H1 (cell line): ENCODE data around the gene ASTL. TPM values are rescaled to one million over a fixed set of nuclear protein-coding genes. Genes with fewer than 3 reads are reported as not detected.

Experiments used
- CTCF ChIA-PET: fragments of 300-600 bp; sonication (Branson Sonifier 250); formaldehyde crosslinking; loops from one replicate; lab custom pipeline; 2021; ENCODE audit not compliant: partially characterized antibody; lab: Charles Lee
- POLR2A ChIA-PET: fragments of 300-600 bp; sonication (Branson Sonifier 250); formaldehyde crosslinking; loops from one replicate; lab custom pipeline; 2021; ENCODE audit warnings: inconsistent platforms; ENCODE audit not compliant: partially characterized antibody; lab: Charles Lee
- DNase-seq, 2 experiments: peaks; one replicate each; pipeline versions ENCODE4 v3.0.0 to v3.0.0-alpha.2; 2010 to 2022; ENCODE audit warnings: low spot score in 2 of 2, low read depth in 1 of 2, mixed read lengths in 1 of 2
- FAIRE-seq: peaks from 2 replicates; lab custom pipeline; 2011; peaks lifted over from hg19 to GRCh38; lab: Jason Lieb, UNC
- H2AFZ ChIP-seq: 2 replicates; pipeline ENCODE4 v1.8.1; 2012; ENCODE audit warnings: low read length, inconsistent platforms
- H2AK5ac ChIP-seq: 2 replicates; pipeline ENCODE4 v1.6.1; 2013; ENCODE audit warnings: low read depth, low read length
- H2BK120ac ChIP-seq: replicated peaks from 2 replicates; pipeline ENCODE3; 2013; ENCODE audit warnings: low read depth, low read length, inconsistent platforms
- H2BK12ac ChIP-seq: 2 replicates; pipeline ENCODE4 v1.6.1; 2013; ENCODE audit warnings: low read depth, low read length
- H2BK15ac ChIP-seq: 2 replicates; pipeline ENCODE4 v1.6.1; 2013; ENCODE audit warnings: low read length
- H2BK20ac ChIP-seq: 2 replicates; pipeline ENCODE4 v1.6.1; 2013; ENCODE audit warnings: low read length
- H2BK5ac ChIP-seq: 2 replicates; pipeline ENCODE4 v1.6.1; 2013; ENCODE audit warnings: low read depth, low read length
- H3K14ac ChIP-seq: 2 replicates; pipeline ENCODE4 v1.6.1; 2013; ENCODE audit warnings: inconsistent platforms; ENCODE audit not compliant: insufficient read length
- H3K18ac ChIP-seq: 2 replicates; pipeline ENCODE4 v1.6.1; 2013; ENCODE audit warnings: low read length; ENCODE audit errors: extremely low read depth
- H3K23ac ChIP-seq: 2 replicates; pipeline ENCODE4 v1.6.1; 2013; ENCODE audit warnings: inconsistent platforms; ENCODE audit not compliant: insufficient read length
- H3K23me2 ChIP-seq: 2 replicates; pipeline ENCODE4 v1.6.1; 2013; ENCODE audit warnings: low read depth, low read length
- H3K27ac ChIP-seq: 2 replicates; pipeline ENCODE4 v1.6.1; 2011; ENCODE audit warnings: low read depth, low read length, inconsistent platforms
- H3K27me3 ChIP-seq, 4 experiments: replicated peaks in 1 of 4; 1 replicate in 1 of 4; 2 replicates in 3 of 4; pipeline versions ENCODE4 v1.6.1 to v1.8.1; 2011 to 2013; ENCODE audit warnings: low read length in 3 of 4, mild to moderate bottlenecking in 3 of 4, inconsistent platforms in 2 of 4, mixed read lengths in 2 of 4, moderate library complexity in 1 of 4; ENCODE audit not compliant: control insufficient read depth in 3 of 4, insufficient read depth in 3 of 4; ENCODE audit errors: extremely low read depth in 1 of 4
- H3K36me3 ChIP-seq, 4 experiments: 2 replicates each; pipeline versions ENCODE4 v1.6.1 to v1.8.1; 2011 to 2013; ENCODE audit warnings: mild to moderate bottlenecking in 4 of 4, low read length in 3 of 4, moderate library complexity in 2 of 4, control low read depth in 1 of 4, inconsistent platforms in 1 of 4; ENCODE audit not compliant: insufficient read depth in 4 of 4, control insufficient read depth in 2 of 4
- H3K4ac ChIP-seq: replicated peaks from 2 replicates; pipeline ENCODE3; 2013; ENCODE audit warnings: low read length, low read depth, mixed read lengths, inconsistent platforms; ENCODE audit not compliant: insufficient read length
- H3K4me1 ChIP-seq, 4 experiments: replicated peaks in 1 of 4; 1 replicate in 1 of 4; 2 replicates in 3 of 4; pipeline versions ENCODE4 v1.6.1 to v1.8.1; 2011 to 2013; ENCODE audit warnings: low read length in 3 of 4, inconsistent platforms in 2 of 4, mixed read lengths in 1 of 4; ENCODE audit not compliant: insufficient read depth in 4 of 4, control insufficient read depth in 3 of 4
- H3K4me2 ChIP-seq, 2 experiments: 2 replicates each; pipeline versions ENCODE4 v1.6.1 to v1.8.1; 2011 to 2013; ENCODE audit warnings: low read depth in 2 of 2, low read length in 2 of 2, control low read depth in 1 of 2, inconsistent platforms in 1 of 2, mild to moderate bottlenecking in 1 of 2; ENCODE audit not compliant: insufficient read depth in 1 of 2
- H3K4me3 ChIP-seq, 4 experiments: fragments of 200-600, 300-600 bp in 1 of 4; sonication (generic), shearing (Covaris generic), sonication (Bioruptor Twin) in 1 of 4; 2 replicates each; pipeline versions ENCODE4 v1.5.1 to v1.8.1; 2011 to 2016; ENCODE audit warnings: low read length in 4 of 4, low read depth in 3 of 4, control low read depth in 2 of 4, inconsistent platforms in 2 of 4, mild to moderate bottlenecking in 2 of 4, mixed read lengths in 1 of 4, moderate library complexity in 1 of 4; ENCODE audit not compliant: insufficient read depth in 2 of 4; ENCODE audit errors: extremely low read depth in 1 of 4
- H3K56ac ChIP-seq: replicated peaks from 2 replicates; pipeline ENCODE3; 2013; ENCODE audit warnings: low read depth, mild to moderate bottlenecking, mixed read lengths, low read length, inconsistent platforms; ENCODE audit not compliant: insufficient read length
- H3K79me1 ChIP-seq: 2 replicates; pipeline ENCODE4 v1.6.1; 2013; ENCODE audit warnings: low read depth, low read length, control low read depth
- H3K79me2 ChIP-seq, 2 experiments: 2 replicates each; pipeline versions ENCODE4 v1.6.1 to v1.8.1; 2012 to 2013; ENCODE audit warnings: low read length in 2 of 2, mild to moderate bottlenecking in 2 of 2, inconsistent platforms in 1 of 2; ENCODE audit not compliant: insufficient read depth in 2 of 2, control insufficient read depth in 1 of 2
- H3K9ac ChIP-seq, 4 experiments: replicated peaks in 1 of 4; 1 replicate in 1 of 4; 2 replicates in 3 of 4; pipeline versions ENCODE4 v1.6.1 to v1.8.1; 2011 to 2013; ENCODE audit warnings: low read depth in 3 of 4, low read length in 3 of 4, control low read depth in 2 of 4, mild to moderate bottlenecking in 2 of 4, moderate library complexity in 2 of 4, inconsistent platforms in 1 of 4; ENCODE audit errors: extremely low read depth in 1 of 4
- H3K9me3 ChIP-seq, 2 experiments: 2 replicates each; pipeline versions ENCODE4 v1.6.1 to v1.8.1; 2012 to 2013; ENCODE audit warnings: mild to moderate bottlenecking in 2 of 2, moderate library complexity in 2 of 2, control low read depth in 1 of 2, inconsistent platforms in 1 of 2, low read depth in 1 of 2, low read length in 1 of 2, mixed read lengths in 1 of 2; ENCODE audit not compliant: insufficient read depth in 2 of 2
- H4K20me1 ChIP-seq, 2 experiments: replicated peaks in 1 of 2; 2 replicates each; pipeline versions ENCODE3 to v1.8.1; 2011 to 2013; ENCODE audit warnings: inconsistent platforms in 2 of 2, low read length in 2 of 2, mild to moderate bottlenecking in 1 of 2; ENCODE audit not compliant: insufficient read depth in 2 of 2, control insufficient read depth in 1 of 2
- H4K5ac ChIP-seq: 2 replicates; pipeline ENCODE4 v1.6.1; 2013; ENCODE audit warnings: low read length, low read depth, mixed read lengths, inconsistent platforms; ENCODE audit not compliant: insufficient read length
- H4K8ac ChIP-seq: 2 replicates; pipeline ENCODE4 v1.8.0; 2013; ENCODE audit warnings: mild to moderate bottlenecking, moderate library complexity, low read length, inconsistent platforms; ENCODE audit not compliant: insufficient read depth; ENCODE audit errors: extremely low read depth
- H4K91ac ChIP-seq: replicated peaks from 2 replicates; pipeline ENCODE3; 2013; ENCODE audit warnings: low read length, mixed read lengths, inconsistent platforms; ENCODE audit not compliant: insufficient read length
- CBX5 ChIP-seq: fragments of 300-800, 300-1000 bp; sonication (generic); IDR thresholded peaks from 2 replicates; pipeline ENCODE4 v1.7.1; 2016; ENCODE audit warnings: antibody characterized with exemption, low read length, low read depth
- GABPA ChIP-seq: IDR thresholded peaks from 2 replicates; pipeline ENCODE4 v1.6.1; 2011; ENCODE audit warnings: mild to moderate bottlenecking, low read length, moderate library complexity, borderline replicate concordance; ENCODE audit not compliant: insufficient read depth
- KDM4A ChIP-seq: IDR thresholded peaks from one replicate; pipeline ENCODE4 v1.7.1; 2012; ENCODE audit warnings: low read depth, mild to moderate bottlenecking, moderate library complexity, low read length, inconsistent platforms; ENCODE audit not compliant: severe bottlenecking
- RNF2 ChIP-seq: fragments of 200-900, 300-1000 bp; sonication (generic); IDR thresholded peaks from 2 replicates; pipeline ENCODE4 v1.7.1; 2016; ENCODE audit warnings: borderline replicate concordance, low read depth, mild to moderate bottlenecking, antibody characterized with exemption, low read length; ENCODE audit not compliant: poor library complexity, severe bottlenecking; ENCODE audit errors: missing control alignments
- SIN3A ChIP-seq, 2 experiments: IDR thresholded peaks in 1 of 2; conservative IDR thresholded peaks in 1 of 2; 2 replicates each; pipeline ENCODE4 v1.6.1; 2011 to 2012; ENCODE audit warnings: low read length in 2 of 2, improper control_type of control experiment in 1 of 2, low read depth in 1 of 2, mild to moderate bottlenecking in 1 of 2
- TCF12 ChIP-seq: IDR thresholded peaks from 2 replicates; pipeline ENCODE4 v1.6.1; 2011; ENCODE audit warnings: low read depth, mild to moderate bottlenecking, low read length
- WGBS, 2 experiments: shearing (Covaris generic) in 1 of 2; methylation state at CpG; one replicate each; pipeline versions ENCODE4 v1.1.6 to v1.1.7; 2013 to 2015; ENCODE audit warnings: low lambda C conversion rate in 2 of 2, mixed read lengths in 2 of 2, inconsistent platforms in 1 of 2, low coverage in 1 of 2, missing lambda C conversion rate in 1 of 2; ENCODE audit not compliant: insufficient replicate concordance in 2 of 2, insufficient coverage in 1 of 2, insufficient read length in 1 of 2; ENCODE audit errors: extremely low coverage in 1 of 2, missing lambda C conversion rate in 1 of 2; 5-methylcytosine and 5-hydroxymethylcytosine counted together
- polyA plus RNA-seq, 7 experiments: library from polyadenylated mRNA; depleted of rRNA in 3 of 7; stranded (reverse) in 5 of 7; unstranded in 2 of 7; fragments of >200 nt in 5 of 7; fragments of 200-250 nt in 2 of 7; gene quantifications; 1 replicate in 5 of 7; 2 replicates in 1 of 7; 4 replicates in 1 of 7; pipeline versions ENCODE4 v1.2.1 to v1.2.3, GENCODE V29; 2011 to 2013; ENCODE audit warnings: missing spikeins in 2 of 7, mixed read lengths in 2 of 7
- total RNA-seq: library from RNA; stranded (reverse); fragmentation: NEBNext Ultra II Directional; extraction: Animal tissue kit (Norgen Biotek cat#: 25700); gene quantifications from 2 replicates; pipeline ENCODE4 v1.2.1, GENCODE V29; 2021
- TF ChIP-seq, protein P1 (sequence below), 3 experiments: IDR thresholded peaks; 1 replicate in 2 of 3; 2 replicates in 1 of 3; pipeline versions ENCODE4 v1.5.1 to v1.6.1; 2011; ENCODE audit warnings: low read length in 3 of 3, mild to moderate bottlenecking in 3 of 3, inconsistent platforms in 2 of 3, low read depth in 1 of 3, moderate library complexity in 1 of 3; ENCODE audit not compliant: insufficient read depth in 1 of 3; ENCODE audit errors: control extremely low read depth in 1 of 3

ASTL gene
- total and polyA plus RNA-seq, 2 of the 8 experiments (the other 6 are each of a cell fraction or from before 2014, with no cell fraction given) = 0.60 to 1.4 TPM

DNA sequence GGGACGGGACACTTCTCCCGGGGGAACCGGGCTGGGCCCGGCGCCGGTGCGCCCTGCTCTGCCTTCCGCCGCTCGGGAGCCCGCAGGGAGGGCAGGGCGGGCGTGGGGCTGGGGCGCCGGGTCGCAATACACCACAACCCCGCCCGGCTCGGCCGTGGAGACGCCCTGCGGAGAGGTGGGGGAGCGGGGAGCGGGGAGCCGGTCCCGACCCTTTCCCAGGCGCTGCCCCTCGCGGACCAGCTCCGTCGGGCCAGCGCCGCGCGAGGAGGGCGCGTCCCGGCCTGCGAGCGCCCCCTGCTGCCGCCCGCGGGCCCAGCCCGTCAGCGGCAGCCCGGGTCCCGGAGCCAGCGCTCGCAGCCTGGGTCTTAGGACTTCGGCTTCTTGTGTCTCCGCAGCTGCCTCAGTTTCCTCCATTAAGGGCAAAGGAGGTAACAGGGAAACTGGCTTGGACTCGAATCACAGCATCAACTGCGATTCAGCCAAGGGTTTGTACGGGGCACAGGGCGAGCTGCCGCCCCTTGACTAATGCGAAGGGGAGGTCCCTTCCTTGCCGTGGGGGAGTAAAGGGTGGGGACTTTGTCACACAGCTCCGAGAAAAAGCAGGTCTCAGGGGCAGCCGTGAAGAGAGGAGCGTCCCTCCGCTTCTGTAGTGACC, 21.3 kb downstream of the ASTL start:
- Histone ChIP-seq H2BK12ac (no peak overlapping the region), H2BK20ac (no peak overlapping the region), H3K79me2 (no peaks in the 10 kb centered on the region), H3K4me2 (peak overlapping the region; percentile 69 to 74), H4K20me1 (no peaks in the 10 kb centered on the region), H3K23ac (no peak overlapping the region), H3K9me3 (peaks cover 0 to 5% of the 10 kb centered on the region in 2 experiments; a peak in 1 of 4 replicates), H3K9ac (peak overlapping the region in 1 of 4 experiments; percentile 54; a peak in 1 of 7 replicates), H3K23me2 (peaks cover 11% of the 10 kb centered on the region; the same call in 1 of the 2 replicates), H3K79me1 (no peaks in the 10 kb centered on the region), H3K27me3 (peaks cover 0 to 32% (median 25%) of the 10 kb centered on the region in 4 experiments; a peak in 5 of 7 replicates), H2AK5ac (0 out of 2 replicates have a peak overlapping the region, but pooled peaks have one; percentile 70), H3K18ac (no peak overlapping the region; the same call in 1 of the 2 replicates), H3K56ac (no peak overlapping the region), H3K27ac (no peak overlapping the region; the same call in 1 of the 2 replicates), H4K5ac (no peak overlapping the region), H3K14ac (no peak overlapping the region), H3K4me1 (peaks cover 0 to 20% (median 12%) of the 10 kb centered on the region in 4 experiments; a peak in 6 of 7 replicates), H4K91ac (no peak overlapping the region), H3K4me3 (peak overlapping the region; percentile 57 to 81 (median 60)), H2AFZ (no peak overlapping the region), H2BK15ac (0 out of 2 replicates have a peak overlapping the region, but pooled peaks have one; percentile 81), H4K8ac (no peak overlapping the region; the same call in 1 of the 2 replicates), H3K4ac (no peak overlapping the region), H2BK5ac (no peak overlapping the region), H2BK120ac (no peak overlapping the region), H3K36me3 (no peaks in the 10 kb centered on the region)
- DNase-seq (no peak), FAIRE-seq (no peak)
- POLR2A ChIA-PET = interaction anchor here (0.8 to 1.8 kb wide), 6 partner anchors 10 to 124 kb away, joined by 3 to 6 read pairs (median 4); no protein-coding TSS in a partner anchor
- CTCF ChIA-PET = interaction anchor here (0.6 to 6.6 kb wide), 28 partner anchors 9 to 663 kb away, joined by 3 to 61 read pairs (median 5); partner anchors contain the start of genes ASTL and DUSP2
- 6% methylated on average over 34 of the region's 62 CpGs; no CpG with 5 or more reads in 1 of the 2 experiments for WGBS, 2 experiments
- no peak for TF ChIP-seq RNF2
- TF ChIP-seq TCF12 = no peak
- peak; percentile 9 for TF ChIP-seq KDM4A
- TF ChIP-seq CBX5 = no peak
- TF ChIP-seq GABPA = no peak
- TF ChIP-seq, protein P1, sequence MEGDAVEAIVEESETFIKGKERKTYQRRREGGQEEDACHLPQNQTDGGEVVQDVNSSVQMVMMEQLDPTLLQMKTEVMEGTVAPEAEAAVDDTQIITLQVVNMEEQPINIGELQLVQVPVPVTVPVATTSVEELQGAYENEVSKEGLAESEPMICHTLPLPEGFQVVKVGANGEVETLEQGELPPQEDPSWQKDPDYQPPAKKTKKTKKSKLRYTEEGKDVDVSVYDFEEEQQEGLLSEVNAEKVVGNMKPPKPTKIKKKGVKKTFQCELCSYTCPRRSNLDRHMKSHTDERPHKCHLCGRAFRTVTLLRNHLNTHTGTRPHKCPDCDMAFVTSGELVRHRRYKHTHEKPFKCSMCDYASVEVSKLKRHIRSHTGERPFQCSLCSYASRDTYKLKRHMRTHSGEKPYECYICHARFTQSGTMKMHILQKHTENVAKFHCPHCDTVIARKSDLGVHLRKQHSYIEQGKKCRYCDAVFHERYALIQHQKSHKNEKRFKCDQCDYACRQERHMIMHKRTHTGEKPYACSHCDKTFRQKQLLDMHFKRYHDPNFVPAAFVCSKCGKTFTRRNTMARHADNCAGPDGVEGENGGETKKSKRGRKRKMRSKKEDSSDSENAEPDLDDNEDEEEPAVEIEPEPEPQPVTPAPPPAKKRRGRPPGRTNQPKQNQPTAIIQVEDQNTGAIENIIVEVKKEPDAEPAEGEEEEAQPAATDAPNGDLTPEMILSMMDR (IDR thresholded peaks at IDR 0.05; ENCODE audit: control extremely low read depth in 1 of 3, insufficient read depth in 1 of 3, low read depth in 1 of 3, low read length in 3 of 3) = peak in 2 of 3 experiments; percentile 81 to 95; a peak in 3 of 4 replicates
- TF ChIP-seq SIN3A (conservative IDR thresholded peaks at IDR 0.05 in 1 of 2, IDR thresholded peaks at IDR 0.05 in 1 of 2; ENCODE audit: low read depth in 1 of 2, low read length in 2 of 2) = peak in 1 of 2 experiments; percentile 51; a peak in 1 of 4 replicates
